GM21526 (cell line): ENCODE results near the gene HRC.

Source experiments
- ATAC-seq: cut with Tn5 transposase; IDR thresholded peaks from one replicate; pipeline ENCODE4 v1.9.1; 2021; ENCODE audit warnings: moderate library complexity; ENCODE audit not compliant: unreplicated experiment, low FRiP score

HRC gene

GRCh38 chr19:49117677-49118564, 37.3 kb downstream of the HRC start:
- no peak for ATAC-seq

DNA sequence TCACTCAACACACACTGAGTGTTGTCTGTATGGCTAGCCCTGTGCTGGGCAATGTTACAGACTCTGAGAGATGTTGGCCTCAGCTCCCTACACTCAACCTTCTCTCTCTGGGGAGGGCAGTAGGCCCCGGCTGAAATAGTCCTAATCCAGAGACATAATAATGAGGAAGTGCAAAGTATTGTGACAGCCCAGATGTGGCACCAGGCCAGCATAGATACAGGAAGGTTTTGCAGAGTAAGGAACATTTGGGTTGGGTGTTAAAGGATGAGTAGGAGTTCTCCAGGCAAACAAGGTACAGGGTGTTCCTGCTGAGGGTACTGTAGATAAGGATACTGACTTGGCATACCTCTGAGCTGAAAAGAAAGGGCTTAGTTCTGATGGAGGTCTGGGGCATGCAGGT, 38.7 kb downstream of the HRC start:
- ATAC-seq: no peak

- ATAC-seq: no peak
These were observed 40.4 kb downstream of the HRC start for GRCh38 chr19:49114630-49115363.

GRCh38 chr19:49113762-49114629, 41.2 kb downstream of the HRC start, which contains the start of gene LIN7B:
Gene LIN7B, plus strand, starts transcription at chr19:49114370. Its CDS starts 35 bp downstream, at chr19:49114405.
- ATAC-seq: peak; percentile 47

DNA sequence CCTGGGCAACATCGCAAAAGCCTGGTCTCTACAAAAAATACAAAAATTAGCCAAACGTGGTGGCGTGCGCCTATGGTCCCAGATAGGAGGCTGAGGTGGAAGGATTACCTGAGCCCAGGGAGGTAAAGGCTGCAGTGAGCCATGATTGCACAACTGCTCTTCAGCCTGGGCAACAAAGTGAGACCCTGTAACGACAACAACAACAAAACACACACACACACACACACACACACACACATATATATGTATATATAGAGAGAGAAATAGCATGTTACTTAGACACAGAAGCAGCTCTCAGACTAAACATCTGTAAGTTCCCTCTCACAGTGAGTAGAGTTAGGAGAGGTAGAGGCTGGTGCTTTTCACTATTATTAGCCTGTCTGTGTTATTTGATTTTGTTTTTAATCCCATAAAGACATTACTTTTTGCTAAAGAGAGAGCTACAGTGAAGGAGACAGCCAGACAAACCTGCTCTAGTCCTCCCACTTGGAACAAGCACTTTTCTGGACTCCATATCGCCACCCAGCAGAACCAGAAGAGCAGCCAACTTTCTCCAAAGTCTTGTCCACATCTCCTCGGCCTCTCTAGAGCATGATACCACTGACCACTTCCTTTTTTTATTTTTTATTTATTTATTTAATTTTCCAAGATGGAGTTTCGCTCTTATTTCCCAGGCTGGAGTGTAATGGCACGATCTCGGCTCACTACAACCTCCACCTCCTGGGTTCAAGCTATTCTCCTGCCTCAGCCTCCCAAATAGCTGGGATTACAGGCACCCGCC, 43.8 kb downstream of the HRC start:
- no peak for ATAC-seq

DNA sequence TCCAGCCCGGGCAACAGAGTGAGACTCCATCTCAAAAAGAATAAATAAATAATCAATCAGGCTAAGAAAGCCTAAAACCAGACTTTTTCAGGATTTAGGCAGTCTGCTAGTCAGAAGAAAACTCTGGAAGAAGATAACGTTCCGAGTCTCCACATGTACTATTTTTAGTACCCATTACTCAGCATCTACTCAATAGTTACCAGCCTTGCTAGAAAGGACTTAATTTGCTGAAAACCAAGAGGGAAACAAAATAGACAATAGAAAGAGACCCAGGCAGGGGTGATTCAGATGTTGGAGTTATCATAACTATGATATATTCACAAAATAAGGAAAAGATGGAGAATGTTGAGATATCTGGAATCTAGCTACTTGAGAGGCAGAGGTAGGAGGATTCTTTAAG, 44.6 kb downstream of the HRC start:
- no peak for ATAC-seq

- ATAC-seq: no peak
These were observed 45.5 kb downstream of the HRC start for GRCh38 chr19:49109569-49110233.

DNA sequence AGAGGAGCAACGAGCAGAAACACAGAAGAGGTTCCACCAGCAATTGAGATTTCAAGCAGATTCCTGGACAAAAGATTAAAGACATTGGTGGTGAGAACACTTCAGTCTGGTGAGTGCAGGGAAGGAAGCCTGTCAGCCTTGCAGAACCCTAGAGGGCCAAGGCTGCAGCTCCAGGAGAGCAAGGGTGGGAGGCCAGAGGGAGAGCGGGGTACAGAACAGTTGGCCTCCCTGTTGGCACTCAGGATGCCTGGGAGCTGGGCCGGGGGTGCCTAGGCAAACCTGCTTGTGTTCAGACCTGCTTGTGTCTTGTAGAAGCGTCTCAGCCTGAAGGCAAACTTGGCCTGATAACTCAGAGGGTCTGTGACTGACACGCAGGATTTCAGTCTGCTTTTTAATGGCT, 46.1 kb downstream of the HRC start:
- no peak for ATAC-seq

GRCh38 chr19:49107625-49108459, 47.4 kb downstream of the HRC start:
- ATAC-seq: no peak

- ATAC-seq: no peak
These were observed 48.5 kb downstream of the HRC start for GRCh38 chr19:49106648-49107135.

GRCh38 chr19:49104229-49104864, 50.8 kb downstream of the HRC start:
- ATAC-seq: no peak

GRCh38 chr19:49103331-49104085, 51.7 kb downstream of the HRC start:
- ATAC-seq: no peak

- ATAC-seq: no peak
These were observed 52.9 kb downstream of the HRC start for GRCh38 chr19:49102303-49102702.
